HG02973 (cell line): ENCODE data around the gene XRN2.
"Not testable (repeated sequence)": the region's sequence is repeated elsewhere in the genome, so short reads cannot be mapped to it uniquely, and the experiment has no call there.

Source experiments
- ATAC-seq: cut with Tn5 transposase; IDR thresholded peaks from one replicate; pipeline ENCODE4 v1.9.1; 2021; ENCODE audit warnings: moderate library complexity; ENCODE audit not compliant: unreplicated experiment

XRN2 gene

GRCh38 chr20:21413996-21414395 lies 110.9 kb downstream of the XRN2 start:
- not testable (repeated sequence) for ATAC-seq

- ATAC-seq: not testable (repeated sequence)
These were observed 116.0 kb downstream of the XRN2 start for GRCh38 chr20:21419147-21419546.

DNA sequence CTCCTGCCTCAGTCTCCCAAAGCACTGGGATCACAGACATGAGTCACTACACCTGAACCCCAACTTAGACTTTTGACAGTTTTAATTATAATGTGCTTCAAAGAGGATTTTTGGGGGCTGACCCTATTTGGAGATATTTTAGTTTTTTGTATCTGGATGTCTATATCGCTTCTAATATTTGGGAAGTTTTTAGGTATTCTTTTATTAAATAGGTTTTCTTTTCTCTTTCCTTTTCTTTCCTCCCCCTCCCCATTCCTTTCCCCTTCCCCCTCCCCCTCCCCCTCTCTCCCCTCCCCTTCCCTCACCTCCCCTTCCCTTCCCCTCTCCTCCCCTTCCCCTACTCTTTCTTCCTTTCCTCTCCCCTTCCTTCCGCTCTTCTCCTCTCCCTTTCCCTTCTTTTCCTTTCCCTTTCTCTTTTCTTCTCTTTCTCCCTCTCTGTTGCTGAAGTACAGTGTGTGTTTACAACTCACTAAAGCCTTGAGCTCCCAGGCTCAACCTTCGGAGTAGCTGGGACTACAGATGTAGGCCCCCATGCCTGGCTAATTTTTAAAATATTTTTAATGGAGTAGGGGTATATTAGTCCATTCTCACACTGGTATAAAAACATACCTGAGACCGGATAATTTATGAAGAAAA lies 118.6 kb downstream of the XRN2 start:
- ATAC-seq: no peak

GRCh38 chr20:21423712-21424111 lies 120.6 kb downstream of the XRN2 start:
- ATAC-seq: not testable (repeated sequence)

- no peak for ATAC-seq
These were observed 121.7 kb downstream of the XRN2 start for GRCh38 chr20:21424846-21425245.

GRCh38 chr20:21430020-21430419 lies 126.9 kb downstream of the XRN2 start:
- no peak for ATAC-seq

DNA sequence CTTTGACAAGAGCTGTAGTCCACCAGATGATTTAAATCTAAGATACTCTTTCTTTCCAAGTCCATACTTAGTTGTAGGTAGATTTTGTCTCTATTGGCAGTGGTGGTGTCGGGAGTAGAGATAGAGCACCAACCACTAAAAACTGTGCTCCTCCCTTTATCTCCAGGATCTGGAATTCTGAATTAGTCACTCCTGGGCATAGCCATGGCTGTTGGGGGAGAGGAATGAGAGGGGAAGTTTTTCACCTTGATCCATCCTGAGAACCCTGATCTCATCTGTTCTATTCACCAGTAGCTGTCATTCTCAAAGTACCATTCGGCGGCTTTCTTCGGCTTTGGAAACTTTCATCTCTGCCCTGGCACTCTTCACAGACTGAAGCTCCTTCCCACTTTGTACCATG lies 129.8 kb downstream of the XRN2 start:
- no peak for ATAC-seq

DNA sequence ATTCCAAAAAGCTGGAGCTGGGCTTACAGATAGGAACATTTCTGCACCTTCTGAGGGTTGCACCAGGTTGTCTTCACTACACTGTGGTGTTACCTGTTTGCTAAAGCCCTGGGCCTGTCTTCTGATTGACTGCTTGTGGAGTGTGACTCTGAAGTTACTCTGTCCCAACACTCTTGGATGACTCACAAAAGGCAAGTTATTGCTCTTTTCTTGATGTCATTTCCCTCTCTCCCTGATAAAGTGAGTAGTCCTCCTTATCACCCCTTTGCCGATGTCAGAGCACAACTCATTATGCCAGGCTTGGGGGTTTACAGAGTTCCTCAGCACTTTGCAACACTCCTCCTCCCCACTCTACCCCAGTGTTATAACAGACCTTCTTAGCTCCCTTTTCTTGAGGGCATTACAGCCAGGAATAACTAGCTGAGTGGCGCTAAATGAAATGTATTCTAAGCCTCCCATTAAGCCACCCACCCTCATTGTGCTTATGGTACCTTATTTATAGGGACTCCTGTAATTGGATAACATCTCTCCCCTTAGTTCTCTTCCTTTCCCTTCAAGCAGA lies 130.3 kb downstream of the XRN2 start:
- ATAC-seq: no peak

- ATAC-seq: no peak
These were observed 132.4 kb downstream of the XRN2 start for GRCh38 chr20:21435576-21435975.

DNA sequence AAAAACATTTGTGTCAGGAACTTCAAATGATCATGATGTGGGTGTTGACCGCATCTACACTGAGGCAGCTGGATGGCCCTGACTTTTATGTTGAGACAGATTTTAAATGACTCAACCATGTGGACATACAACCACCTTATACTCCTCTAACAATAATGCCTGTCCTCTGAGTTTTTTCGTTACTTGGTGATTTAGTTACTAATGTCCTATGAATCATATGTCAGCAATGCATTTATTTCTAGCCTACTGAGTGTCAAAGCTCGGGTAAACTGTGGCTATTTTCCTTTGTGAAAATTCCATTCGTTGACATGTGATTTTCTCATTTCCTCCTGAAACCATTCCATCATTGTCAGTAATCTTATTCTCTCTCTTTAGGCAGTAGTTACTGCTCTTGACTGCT lies 133.1 kb downstream of the XRN2 start:
- no peak for ATAC-seq

GRCh38 chr20:21437248-21437647 lies 134.1 kb downstream of the XRN2 start:
- ATAC-seq: no peak

DNA sequence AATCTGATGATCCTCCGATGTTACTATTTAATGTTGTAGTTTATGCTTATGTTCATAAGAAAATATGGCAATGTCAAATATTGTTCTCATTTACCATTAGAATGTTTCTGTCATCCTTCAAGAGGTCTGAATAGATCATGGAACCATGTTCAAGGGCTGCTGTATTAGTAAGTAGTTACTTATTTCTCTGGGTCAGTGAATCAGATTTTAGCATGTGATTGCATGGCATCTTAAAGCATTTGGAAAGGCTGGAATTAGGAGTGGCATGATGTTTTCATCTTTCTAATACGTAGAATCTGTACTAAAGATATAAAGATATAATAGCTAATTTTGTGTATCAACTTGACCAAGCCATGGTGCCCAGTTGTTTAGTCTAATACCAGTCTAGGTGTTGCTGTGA lies 134.7 kb downstream of the XRN2 start:
- ATAC-seq: no peak
